Effector memory CD8-positive, alpha-beta T cell (primary cell): ENCODE measurements around the gene FKBP3.

ENCODE experiments used
- ATAC-seq: fragments of 150-1000 bp; cut with Tn5 transposase; replicated peaks from 2 replicates; pipeline ENCODE4 v1.10.0; 2021; ENCODE audit warnings: mild to moderate bottlenecking, moderate library complexity
- DNase-seq, 3 experiments: peaks; one replicate each; pipeline ENCODE4 v3.0.0; 2021
- H3K27ac Mint-ChIP-seq, 2 donors: one replicate each; pipeline ENCODE4 v1.8.0; 2022; ENCODE audit warnings: mild to moderate bottlenecking in 2 of 2, mixed read lengths in 2 of 2, moderate library complexity in 2 of 2
- H3K27me3 Mint-ChIP-seq, 2 donors: one replicate each; pipeline ENCODE4 v1.8.0; 2022; ENCODE audit warnings: mixed read lengths in 2 of 2
- H3K36me3 Mint-ChIP-seq: one replicate; pipeline ENCODE4 v1.8.0; 2022; ENCODE audit warnings: mild to moderate bottlenecking, moderate library complexity, mixed read lengths; ENCODE audit not compliant: insufficient read depth
- H3K4me1 Mint-ChIP-seq, 2 donors: one replicate each; pipeline ENCODE4 v1.8.0; 2022; ENCODE audit warnings: low read depth in 2 of 2, mixed read lengths in 2 of 2
- H3K4me3 Mint-ChIP-seq, 2 donors: one replicate each; pipeline ENCODE4 v1.8.0; 2022; ENCODE audit warnings: mild to moderate bottlenecking in 2 of 2, mixed read lengths in 2 of 2, moderate library complexity in 2 of 2
- H3K9me3 Mint-ChIP-seq, 2 donors: one replicate each; pipeline ENCODE4 v1.8.0; 2022; ENCODE audit warnings: mixed read lengths in 2 of 2

FKBP3 gene

GRCh38 chr14:45135659-45136395, 1.5 kb upstream of the FKBP3 start, which contains the start of gene FANCM:
Gene FANCM (plus strand): TSS chr14:45135930. CDS start chr14:45136032, 102 bp downstream.
- Mint-ChIP-seq H3K27me3 (no peaks in the 10 kb centered on the region), H3K36me3 (peaks cover 18% of the 10 kb centered on the region), H3K9me3 (no peaks in the 10 kb centered on the region), H3K4me3 (peak within 1 kb of the TSS; percentile 96 to 97), H3K4me1 (peaks cover 20 to 32% of the 10 kb centered on the region in 2 donors), H3K27ac (peak within 1 kb of the TSS; percentile 97 to 98)
- ATAC-seq (peak; percentile 54), DNase-seq (peak; percentile 83 to 85 (median 85))

- no peaks in the 10 kb centered on the region for H3K9me3 Mint-ChIP-seq
- ATAC-seq: no peak
- H3K4me3 Mint-ChIP-seq: peak overlapping the region; percentile 96 to 97
- H3K36me3 Mint-ChIP-seq: peaks cover 18% of the 10 kb centered on the region
- peak in 1 of 3 experiments; percentile 2 for DNase-seq
- peak overlapping the region; percentile 97 to 98 for H3K27ac Mint-ChIP-seq
- H3K4me1 Mint-ChIP-seq: peaks cover 20 to 32% of the 10 kb centered on the region in 2 donors
- H3K27me3 Mint-ChIP-seq: no peaks in the 10 kb centered on the region
Measured at GRCh38 chr14:45135156-45135555, 875 bp upstream of the FKBP3 start.

- peak overlapping the region; percentile 97 to 98 for H3K27ac Mint-ChIP-seq
- H3K9me3 Mint-ChIP-seq: no peaks in the 10 kb centered on the region
- peaks cover 20 to 32% of the 10 kb centered on the region in 2 donors for H3K4me1 Mint-ChIP-seq
- H3K4me3 Mint-ChIP-seq: peak overlapping the region; percentile 96 to 97
- H3K36me3 Mint-ChIP-seq: peaks cover 18% of the 10 kb centered on the region
- DNase-seq: no peak
- H3K27me3 Mint-ChIP-seq: no peaks in the 10 kb centered on the region
- no peak for ATAC-seq
Measured at GRCh38 chr14:45133683-45134050, 614 bp downstream of the FKBP3 start.

- ATAC-seq (no peak), DNase-seq (no peak)
- Mint-ChIP-seq H3K27me3 (no peaks in the 10 kb centered on the region), H3K4me3 (no peak overlapping the region), H3K4me1 (peaks cover 3 to 22% of the 10 kb centered on the region in 2 donors), H3K27ac (no peak overlapping the region), H3K36me3 (peaks cover 7% of the 10 kb centered on the region), H3K9me3 (no peaks in the 10 kb centered on the region)
Measured at GRCh38 chr14:45128963-45129629, 5.2 kb downstream of the FKBP3 start.

GRCh38 chr14:45125754-45126153, 8.5 kb downstream of the FKBP3 start:
- H3K27me3 Mint-ChIP-seq: no peaks in the 10 kb centered on the region
- H3K27ac Mint-ChIP-seq: no peak overlapping the region
- no peak overlapping the region for H3K4me3 Mint-ChIP-seq
- DNase-seq: no peak
- no peak for ATAC-seq
- peaks cover 18% of the 10 kb centered on the region for H3K36me3 Mint-ChIP-seq
- peaks cover 0 to 13% of the 10 kb centered on the region in 2 donors for H3K4me1 Mint-ChIP-seq
- H3K9me3 Mint-ChIP-seq: no peaks in the 10 kb centered on the region

GRCh38 chr14:45123271-45123670, 11.0 kb downstream of the FKBP3 start:
- no peak for DNase-seq
- Mint-ChIP-seq H3K36me3 (peaks cover 37% of the 10 kb centered on the region), H3K4me3 (no peak overlapping the region), H3K27me3 (no peaks in the 10 kb centered on the region), H3K9me3 (no peaks in the 10 kb centered on the region), H3K4me1 (peaks cover 0 to 12% of the 10 kb centered on the region in 2 donors), H3K27ac (no peak overlapping the region)
- no peak for ATAC-seq

GRCh38 chr14:45120096-45120495, 14.2 kb downstream of the FKBP3 start:
- Mint-ChIP-seq H3K4me1 (no peaks in the 10 kb centered on the region), H3K9me3 (no peaks in the 10 kb centered on the region), H3K36me3 (peaks cover 61% of the 10 kb centered on the region), H3K27me3 (no peaks in the 10 kb centered on the region), H3K4me3 (no peak overlapping the region), H3K27ac (peak overlapping the region in 1 of 2 donors; percentile 19)
- no peak for ATAC-seq
- DNase-seq: no peak

GRCh38 chr14:45118594-45118993, 15.7 kb downstream of the FKBP3 start:
- Mint-ChIP-seq H3K4me1 (peaks cover 0 to under 1% of the 10 kb centered on the region in 2 donors), H3K27me3 (no peaks in the 10 kb centered on the region), H3K4me3 (no peak overlapping the region), H3K27ac (no peak overlapping the region), H3K9me3 (no peaks in the 10 kb centered on the region), H3K36me3 (peaks cover 69% of the 10 kb centered on the region)
- DNase-seq: no peak
- ATAC-seq: no peak

- peaks cover 83% of the 10 kb centered on the region for H3K36me3 Mint-ChIP-seq
Measured at GRCh38 chr14:45114327-45114726, 20.0 kb downstream of the FKBP3 start.

GRCh38 chr14:45112896-45113781, 21.1 kb downstream of the FKBP3 start:
- Mint-ChIP-seq H3K4me3 (no peak overlapping the region), H3K9me3 (no peaks in the 10 kb centered on the region), H3K27ac (peak overlapping the region; percentile 9 to 79), H3K27me3 (no peaks in the 10 kb centered on the region), H3K36me3 (peaks cover 78% of the 10 kb centered on the region), H3K4me1 (peaks cover 0 to 5% of the 10 kb centered on the region in 2 donors)
- DNase-seq (no peak), ATAC-seq (no peak)

More at GRCh38 chr14:45114327-45114726, 20.0 kb downstream of the FKBP3 start:
- Mint-ChIP-seq H3K9me3 (no peaks in the 10 kb centered on the region), H3K4me3 (no peak overlapping the region), H3K4me1 (peaks cover 0 to 5% of the 10 kb centered on the region in 2 donors), H3K27me3 (no peaks in the 10 kb centered on the region), H3K27ac (peak overlapping the region in 1 of 2 donors; percentile 9)
- DNase-seq: no peak
- no peak for ATAC-seq

- DNase-seq (no peak), ATAC-seq (no peak)
- Mint-ChIP-seq H3K27me3 (no peaks in the 10 kb centered on the region), H3K4me1 (peaks cover 0 to 4% of the 10 kb centered on the region in 2 donors), H3K9me3 (no peaks in the 10 kb centered on the region), H3K4me3 (no peak overlapping the region), H3K36me3 (peaks cover 62% of the 10 kb centered on the region), H3K27ac (peak overlapping the region in 1 of 2 donors; percentile 6)
Measured at GRCh38 chr14:45104561-45104960, 29.7 kb downstream of the FKBP3 start.

GRCh38 chr14:45103806-45104205, 30.5 kb downstream of the FKBP3 start:
- Mint-ChIP-seq H3K9me3 (no peaks in the 10 kb centered on the region), H3K27ac (peak overlapping the region in 1 of 2 donors; percentile 56), H3K27me3 (no peaks in the 10 kb centered on the region), H3K4me1 (peaks cover 0 to 4% of the 10 kb centered on the region in 2 donors), H3K4me3 (no peak overlapping the region), H3K36me3 (peaks cover 67% of the 10 kb centered on the region)
- DNase-seq: no peak
- ATAC-seq: no peak

GRCh38 chr14:45096218-45096617, 38.1 kb downstream of the FKBP3 start:
- Mint-ChIP-seq H3K27ac (peak overlapping the region in 1 of 2 donors; percentile 68), H3K4me1 (peaks cover 6 to 26% of the 10 kb centered on the region in 2 donors), H3K27me3 (no peaks in the 10 kb centered on the region), H3K36me3 (peaks cover 72% of the 10 kb centered on the region), H3K9me3 (no peaks in the 10 kb centered on the region), H3K4me3 (no peak overlapping the region)
- ATAC-seq (no peak), DNase-seq (no peak)
